ENCODE results near the gene GAREM1. TPM values are rescaled to one million over a fixed set of nuclear protein-coding genes. Genes with fewer than 3 reads are reported as not detected.

The GAREM1 gene
- total and polyA plus RNA-seq, 7 experiments from 2014 or later: 0.06 to 1.0 (median 0.43) TPM; not detected in 2

DNA sequence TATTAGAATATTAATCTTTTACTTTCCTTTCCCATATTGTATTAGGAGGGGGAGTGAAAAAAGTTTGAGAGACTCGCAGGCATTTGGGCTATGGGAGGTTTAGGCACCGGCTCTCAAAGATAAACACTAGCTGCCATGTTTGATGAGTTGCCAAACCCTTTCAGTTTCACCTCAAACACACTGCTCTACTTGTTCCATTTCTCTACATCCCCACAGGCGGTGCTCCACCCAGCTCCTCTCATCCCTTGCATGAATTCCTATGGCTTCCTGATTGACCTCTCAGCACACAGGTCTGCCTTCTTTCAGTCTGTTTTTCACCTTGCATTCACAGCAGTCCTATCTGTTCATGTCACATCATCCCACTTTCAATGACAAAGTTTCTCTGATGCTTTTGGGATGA, 215.1 kb downstream of the GAREM1 start:
- Histone ChIP-seq H3K4me3 (ENCODE audit: low read length) (no peak overlapping the region), H3K27ac (ENCODE audit: low read depth, low read length) (no peak overlapping the region), H3K9me3 (ENCODE audit: control insufficient read depth in 2 of 3, low read length in 3 of 3) (no peaks in the 10 kb centered on the region), H3K27me3 (ENCODE audit: control insufficient read depth in 2 of 2, insufficient read depth in 2 of 2, low read length in 2 of 2) (no peaks in the 10 kb centered on the region), H3K36me3 (ENCODE audit: control insufficient read depth in 2 of 3, insufficient read depth in 3 of 3, low read length in 3 of 3) (no peaks in the 10 kb centered on the region), H3K4me1 (ENCODE audit: control insufficient read depth in 2 of 2, insufficient read depth in 2 of 2, low read length in 2 of 2) (no peaks in the 10 kb centered on the region)
- Mint-ChIP-seq H3K36me3 (no peaks in the 10 kb centered on the region), H3K4me3 (no peak overlapping the region), H3K27ac (no peak overlapping the region), H3K9me3 (no peaks in the 10 kb centered on the region), H3K27me3 (peaks cover 16 to 36% (median 32%) of the 10 kb centered on the region in 5 donors), H3K4me1 (peaks cover 0 to 2% (median 0%) of the 10 kb centered on the region in 7 donors)
- ChIA-PET POLR2A (no interaction called here), CTCF (no interaction called here)
- intact Hi-C loops (cut with micrococcal nuclease): no loop called here
- no peak for ATAC-seq
- no peak for DNase-seq

- Mint-ChIP-seq H3K4me3 (no peak overlapping the region), H3K36me3 (no peaks in the 10 kb centered on the region), H3K4me1 (no peaks in the 10 kb centered on the region), H3K27ac (no peak overlapping the region), H3K27me3 (peaks cover 20 to 46% (median 37%) of the 10 kb centered on the region in 5 donors), H3K9me3 (no peaks in the 10 kb centered on the region)
- H3K27me3 ChIP-seq (ENCODE audit: control insufficient read depth in 2 of 2, insufficient read depth in 2 of 2, low read length in 2 of 2): no peaks in the 10 kb centered on the region
- ChIA-PET CTCF (no interaction called here), POLR2A (no interaction called here)
- no peaks in the 10 kb centered on the region for H3K9me3 ChIP-seq (ENCODE audit: control insufficient read depth in 2 of 3, low read length in 3 of 3)
- intact Hi-C loops (cut with micrococcal nuclease): no loop called here
- H3K36me3 ChIP-seq (ENCODE audit: control insufficient read depth in 2 of 3, insufficient read depth in 3 of 3, low read length in 3 of 3): no peaks in the 10 kb centered on the region
- DNase-seq (no peak), ATAC-seq (no peak)
- no peak overlapping the region for H3K4me3 ChIP-seq (ENCODE audit: low read length)
- H3K4me1 ChIP-seq (ENCODE audit: control insufficient read depth in 2 of 2, insufficient read depth in 2 of 2, low read length in 2 of 2): no peaks in the 10 kb centered on the region
- no peak overlapping the region for H3K27ac ChIP-seq (ENCODE audit: low read depth, low read length)
These were observed 218.4 kb downstream of the GAREM1 start for GRCh38 chr18:32252141-32252860.

DNA sequence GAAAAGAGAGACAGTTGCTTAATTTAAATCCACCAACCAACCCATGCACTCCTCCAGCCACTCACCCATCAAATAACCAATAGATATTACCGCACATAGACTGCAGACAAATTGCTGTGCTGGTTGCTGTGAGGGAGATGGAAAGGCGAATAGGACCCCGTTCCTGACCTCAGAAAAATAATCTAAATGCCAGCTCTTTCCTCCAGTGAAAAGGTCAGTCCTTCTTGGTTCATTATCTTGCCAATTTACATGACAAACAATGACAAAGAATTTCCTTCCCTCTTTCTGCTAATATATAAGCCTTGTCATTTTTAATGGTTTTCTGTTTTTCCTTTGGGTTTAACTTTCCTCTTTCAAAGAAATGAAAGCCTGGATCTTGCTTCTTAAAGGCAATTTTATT, 219.2 kb downstream of the GAREM1 start:
- ChIA-PET CTCF (no interaction called here), POLR2A (no interaction called here)
- H3K27ac ChIP-seq (ENCODE audit: low read depth, low read length): no peak overlapping the region
- ATAC-seq: no peak
- Mint-ChIP-seq H3K4me3 (no peak overlapping the region), H3K36me3 (no peaks in the 10 kb centered on the region), H3K27ac (no peak overlapping the region), H3K27me3 (peaks cover 11 to 41% (median 33%) of the 10 kb centered on the region in 5 donors), H3K9me3 (no peaks in the 10 kb centered on the region), H3K4me1 (no peaks in the 10 kb centered on the region)
- H3K9me3 ChIP-seq (ENCODE audit: control insufficient read depth in 2 of 3, low read length in 3 of 3): no peaks in the 10 kb centered on the region
- no peak overlapping the region for H3K4me3 ChIP-seq (ENCODE audit: low read length)
- intact Hi-C loops (cut with micrococcal nuclease): no loop called here
- H3K27me3 ChIP-seq (ENCODE audit: control insufficient read depth in 2 of 2, insufficient read depth in 2 of 2, low read length in 2 of 2): no peaks in the 10 kb centered on the region
- DNase-seq: no peak
- no peaks in the 10 kb centered on the region for H3K4me1 ChIP-seq (ENCODE audit: control insufficient read depth in 2 of 2, insufficient read depth in 2 of 2, low read length in 2 of 2)
- H3K36me3 ChIP-seq (ENCODE audit: control insufficient read depth in 2 of 3, insufficient read depth in 3 of 3, low read length in 3 of 3): no peaks in the 10 kb centered on the region

DNA sequence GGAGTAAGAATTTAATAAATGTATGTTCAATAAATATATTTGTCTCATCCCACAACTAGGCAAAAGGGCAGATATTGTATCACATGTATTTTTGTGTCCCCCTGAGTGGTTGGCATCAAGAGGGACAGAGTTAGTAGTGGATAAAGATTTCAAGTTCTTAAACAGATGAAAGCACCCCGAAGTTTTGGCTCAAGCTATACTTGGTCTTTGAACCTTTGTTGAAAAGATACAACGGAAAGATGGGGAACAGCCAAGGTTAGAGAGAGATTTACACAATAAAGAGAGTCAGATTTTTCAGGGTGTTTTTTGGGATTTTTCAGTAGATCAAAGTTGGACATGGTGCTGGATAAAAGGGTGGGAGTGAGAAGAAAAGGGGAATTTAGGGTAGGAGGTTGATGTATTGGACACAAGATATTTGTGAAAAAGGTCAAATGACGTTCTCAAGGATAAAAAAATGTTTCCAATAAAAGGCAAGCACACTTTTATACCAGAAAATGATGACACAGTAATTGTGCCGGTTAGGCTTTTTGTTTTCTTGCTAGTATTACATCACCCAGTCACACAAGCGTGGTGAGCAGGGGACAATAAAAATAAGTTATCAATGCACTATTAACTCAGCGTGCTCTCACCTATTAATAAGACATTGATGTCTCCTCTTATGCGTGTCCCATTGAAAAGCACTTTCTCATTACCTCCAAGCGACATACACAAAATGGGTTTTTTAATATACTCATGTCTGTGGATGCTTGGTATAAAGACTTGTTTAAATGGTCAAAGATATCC, 221.3 kb downstream of the GAREM1 start:
- Mint-ChIP-seq H3K4me1 (no peaks in the 10 kb centered on the region), H3K36me3 (no peaks in the 10 kb centered on the region), H3K9me3 (no peaks in the 10 kb centered on the region), H3K4me3 (no peak overlapping the region), H3K27ac (no peak overlapping the region), H3K27me3 (peaks cover 8 to 34% (median 30%) of the 10 kb centered on the region in 5 donors)
- Histone ChIP-seq H3K4me1 (ENCODE audit: control insufficient read depth in 2 of 2, insufficient read depth in 2 of 2, low read length in 2 of 2) (no peaks in the 10 kb centered on the region), H3K27ac (ENCODE audit: low read depth, low read length) (no peak overlapping the region), H3K27me3 (ENCODE audit: control insufficient read depth in 2 of 2, insufficient read depth in 2 of 2, low read length in 2 of 2) (no peaks in the 10 kb centered on the region), H3K36me3 (ENCODE audit: control insufficient read depth in 2 of 3, insufficient read depth in 3 of 3, low read length in 3 of 3) (no peaks in the 10 kb centered on the region), H3K4me3 (ENCODE audit: low read length) (no peak overlapping the region), H3K9me3 (ENCODE audit: control insufficient read depth in 2 of 3, low read length in 3 of 3) (no peaks in the 10 kb centered on the region)
- intact Hi-C loops (cut with micrococcal nuclease): loop anchor here in 1 of 2 donors (10.0 kb wide), 1 partner anchor 55 kb away; the partner anchor contains the start of gene MEP1B
- no peak for DNase-seq
- CTCF ChIA-PET: no interaction called here
- no peak for ATAC-seq
- POLR2A ChIA-PET: no interaction called here

DNA sequence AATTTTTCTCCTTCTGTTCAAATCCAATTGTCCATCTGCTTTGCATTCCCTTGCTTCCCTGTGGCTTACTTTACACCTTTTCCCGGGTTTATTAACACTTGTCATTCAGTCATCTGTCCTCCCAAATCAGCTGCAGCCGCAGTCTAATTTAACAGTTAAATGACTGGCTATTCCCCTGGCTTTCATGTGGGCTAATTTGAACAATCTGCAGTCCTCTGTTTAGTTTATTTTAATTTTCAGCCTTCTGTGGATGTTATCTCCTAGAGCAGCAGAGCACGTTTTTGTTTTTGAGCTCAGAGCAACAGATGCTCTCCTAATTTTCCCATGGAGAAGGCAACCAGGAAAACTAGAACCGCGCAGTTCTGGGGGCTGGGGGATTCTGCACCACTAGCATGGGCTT, 225.8 kb downstream of the GAREM1 start:
- Mint-ChIP-seq H3K4me3 (no peak overlapping the region), H3K36me3 (no peaks in the 10 kb centered on the region), H3K27me3 (peaks cover 12 to 19% (median 17%) of the 10 kb centered on the region in 5 donors), H3K27ac (no peak overlapping the region), H3K9me3 (no peaks in the 10 kb centered on the region), H3K4me1 (no peaks in the 10 kb centered on the region)
- ATAC-seq (no peak), DNase-seq (no peak)
- H3K27ac ChIP-seq (ENCODE audit: low read depth, low read length): no peak overlapping the region
- ChIA-PET POLR2A (no interaction called here), CTCF (no interaction called here)
- no peaks in the 10 kb centered on the region for H3K36me3 ChIP-seq (ENCODE audit: control insufficient read depth in 2 of 3, insufficient read depth in 3 of 3, low read length in 3 of 3)
- H3K4me3 ChIP-seq (ENCODE audit: low read length): no peak overlapping the region
- H3K9me3 ChIP-seq (ENCODE audit: control insufficient read depth in 2 of 3, low read length in 3 of 3): no peaks in the 10 kb centered on the region
- no peaks in the 10 kb centered on the region for H3K27me3 ChIP-seq (ENCODE audit: control insufficient read depth in 2 of 2, insufficient read depth in 2 of 2, low read length in 2 of 2)
- no peaks in the 10 kb centered on the region for H3K4me1 ChIP-seq (ENCODE audit: control insufficient read depth in 2 of 2, insufficient read depth in 2 of 2, low read length in 2 of 2)
- intact Hi-C loops (cut with micrococcal nuclease): loop anchor here in 1 of 2 donors (10.0 kb wide), 1 partner anchor 50 kb away; the partner anchor contains the start of gene MEP1B

- Histone ChIP-seq H3K4me1 (ENCODE audit: control insufficient read depth in 2 of 2, insufficient read depth in 2 of 2, low read length in 2 of 2) (no peaks in the 10 kb centered on the region), H3K9me3 (ENCODE audit: control insufficient read depth in 2 of 3, low read length in 3 of 3) (no peaks in the 10 kb centered on the region), H3K27ac (ENCODE audit: low read depth, low read length) (no peak overlapping the region), H3K27me3 (ENCODE audit: control insufficient read depth in 2 of 2, insufficient read depth in 2 of 2, low read length in 2 of 2) (no peaks in the 10 kb centered on the region), H3K36me3 (ENCODE audit: control insufficient read depth in 2 of 3, insufficient read depth in 3 of 3, low read length in 3 of 3) (no peaks in the 10 kb centered on the region), H3K4me3 (ENCODE audit: low read length) (no peak overlapping the region)
- Mint-ChIP-seq H3K27me3 (peaks cover 6 to 16% (median 11%) of the 10 kb centered on the region in 5 donors), H3K4me3 (no peak overlapping the region), H3K4me1 (no peaks in the 10 kb centered on the region), H3K9me3 (no peaks in the 10 kb centered on the region), H3K36me3 (no peaks in the 10 kb centered on the region), H3K27ac (no peak overlapping the region)
- ATAC-seq: no peak
- CTCF ChIA-PET: no interaction called here
- no peak for DNase-seq
- intact Hi-C loops (cut with micrococcal nuclease): loop anchor here in 1 of 2 donors (10.0 kb wide), 1 partner anchor 49 kb away; the partner anchor contains the start of gene MEP1B
- POLR2A ChIA-PET: no interaction called here
These were observed 227.3 kb downstream of the GAREM1 start for GRCh38 chr18:32243358-32243757.
